ENCODE measurements around the gene RAB14. TPM values are rescaled to one million over a fixed set of nuclear protein-coding genes. Genes with fewer than 3 reads are reported as not detected.

RAB14 gene
- total RNA-seq, 2 experiments from 2014 or later = 58.4 to 61.0 TPM

- Mint-ChIP-seq H3K4me3 (no peak overlapping the region), H3K27ac (no peak overlapping the region), H3K4me1 (peaks cover 18% of the 10 kb centered on the region), H3K9me3 (no peaks in the 10 kb centered on the region), H3K36me3 (no peaks in the 10 kb centered on the region), H3K27me3 (no peaks in the 10 kb centered on the region)
- no peak for DNase-seq
Measured at GRCh38 chr9:121206516-121207370, 5.1 kb upstream of the RAB14 start.

GRCh38 chr9:121204611-121205010, 2.9 kb upstream of the RAB14 start:
- H3K9me3 Mint-ChIP-seq = no peaks in the 10 kb centered on the region
- no peak for DNase-seq
- H3K27me3 Mint-ChIP-seq = no peaks in the 10 kb centered on the region
- no peak overlapping the region for H3K27ac Mint-ChIP-seq
- peaks cover 5% of the 10 kb centered on the region for H3K36me3 Mint-ChIP-seq
- H3K4me1 Mint-ChIP-seq = peaks cover 25% of the 10 kb centered on the region
- no peak overlapping the region for H3K4me3 Mint-ChIP-seq

GRCh38 chr9:121204121-121204520, 2.5 kb upstream of the RAB14 start:
- DNase-seq = no peak
- Mint-ChIP-seq H3K27me3 (no peaks in the 10 kb centered on the region), H3K4me3 (no peak overlapping the region), H3K4me1 (peaks cover 30% of the 10 kb centered on the region), H3K9me3 (no peaks in the 10 kb centered on the region), H3K36me3 (peaks cover 6% of the 10 kb centered on the region), H3K27ac (no peak overlapping the region)

- Mint-ChIP-seq H3K27me3 (no peaks in the 10 kb centered on the region), H3K27ac (peak overlapping the region; percentile 91), H3K36me3 (peaks cover 11% of the 10 kb centered on the region), H3K4me1 (peaks cover 40% of the 10 kb centered on the region), H3K9me3 (no peaks in the 10 kb centered on the region), H3K4me3 (peak overlapping the region; percentile 95)
- DNase-seq = peak; percentile 53
Measured at GRCh38 chr9:121201045-121201737, 478 bp downstream of the RAB14 start.

- H3K4me1 Mint-ChIP-seq = peaks cover 48% of the 10 kb centered on the region
- H3K36me3 Mint-ChIP-seq = peaks cover 11% of the 10 kb centered on the region
Measured at GRCh38 chr9:121200356-121200755, 1.3 kb downstream of the RAB14 start.

GRCh38 chr9:121199921-121200320, 1.7 kb downstream of the RAB14 start:
- no peaks in the 10 kb centered on the region for H3K27me3 Mint-ChIP-seq
- H3K36me3 Mint-ChIP-seq = peaks cover 11% of the 10 kb centered on the region
- peak overlapping the region; percentile 95 for H3K4me3 Mint-ChIP-seq
- H3K27ac Mint-ChIP-seq = peak overlapping the region; percentile 87
- peaks cover 53% of the 10 kb centered on the region for H3K4me1 Mint-ChIP-seq
- no peak for DNase-seq
- H3K9me3 Mint-ChIP-seq = no peaks in the 10 kb centered on the region

More at GRCh38 chr9:121200356-121200755, 1.3 kb downstream of the RAB14 start:
- no peak for DNase-seq
- Mint-ChIP-seq H3K4me3 (peak overlapping the region; percentile 95), H3K27ac (peak overlapping the region; percentile 87), H3K9me3 (no peaks in the 10 kb centered on the region), H3K27me3 (no peaks in the 10 kb centered on the region)

- H3K9me3 Mint-ChIP-seq = no peaks in the 10 kb centered on the region
- no peak for DNase-seq
- no peaks in the 10 kb centered on the region for H3K27me3 Mint-ChIP-seq
- H3K36me3 Mint-ChIP-seq = peaks cover 13% of the 10 kb centered on the region
- H3K27ac Mint-ChIP-seq = no peak overlapping the region
- peaks cover 62% of the 10 kb centered on the region for H3K4me1 Mint-ChIP-seq
- peak overlapping the region; percentile 95 for H3K4me3 Mint-ChIP-seq
Measured at GRCh38 chr9:121198512-121199042, 3.1 kb downstream of the RAB14 start.

- DNase-seq = no peak
- peaks cover 71% of the 10 kb centered on the region for H3K4me1 Mint-ChIP-seq
- no peak overlapping the region for H3K27ac Mint-ChIP-seq
- H3K9me3 Mint-ChIP-seq = no peaks in the 10 kb centered on the region
- no peaks in the 10 kb centered on the region for H3K27me3 Mint-ChIP-seq
- peak overlapping the region; percentile 18 for H3K4me3 Mint-ChIP-seq
- H3K36me3 Mint-ChIP-seq = peaks cover 13% of the 10 kb centered on the region
Measured at GRCh38 chr9:121197132-121197531, 4.5 kb downstream of the RAB14 start.

- Mint-ChIP-seq H3K27me3 (no peaks in the 10 kb centered on the region), H3K9me3 (no peaks in the 10 kb centered on the region), H3K36me3 (peaks cover 13% of the 10 kb centered on the region), H3K4me1 (peaks cover 75% of the 10 kb centered on the region), H3K27ac (peak overlapping the region; percentile 54), H3K4me3 (peak overlapping the region; percentile 1)
- DNase-seq = no peak
Measured at GRCh38 chr9:121196389-121196788, 5.3 kb downstream of the RAB14 start.

- Mint-ChIP-seq H3K27ac (peak overlapping the region; percentile 27), H3K9me3 (no peaks in the 10 kb centered on the region), H3K27me3 (no peaks in the 10 kb centered on the region), H3K4me1 (peaks cover 82% of the 10 kb centered on the region), H3K36me3 (peaks cover 14% of the 10 kb centered on the region), H3K4me3 (peak overlapping the region; percentile 38)
- DNase-seq = no peak
Measured at GRCh38 chr9:121194730-121195129, 6.9 kb downstream of the RAB14 start.

- Mint-ChIP-seq H3K27me3 (no peaks in the 10 kb centered on the region), H3K27ac (no peak overlapping the region), H3K9me3 (no peaks in the 10 kb centered on the region), H3K36me3 (peaks cover 18% of the 10 kb centered on the region), H3K4me3 (no peak overlapping the region), H3K4me1 (peaks cover 79% of the 10 kb centered on the region)
- DNase-seq = no peak
Measured at GRCh38 chr9:121192959-121193640, 8.6 kb downstream of the RAB14 start.

GRCh38 chr9:121192518-121192917, 9.2 kb downstream of the RAB14 start:
- Mint-ChIP-seq H3K36me3 (peaks cover 20% of the 10 kb centered on the region), H3K4me1 (peaks cover 79% of the 10 kb centered on the region), H3K9me3 (no peaks in the 10 kb centered on the region), H3K27me3 (no peaks in the 10 kb centered on the region), H3K27ac (no peak overlapping the region), H3K4me3 (no peak overlapping the region)
- no peak for DNase-seq

GRCh38 chr9:121191235-121191634, 10.4 kb downstream of the RAB14 start:
- no peak for DNase-seq
- Mint-ChIP-seq H3K36me3 (peaks cover 21% of the 10 kb centered on the region), H3K4me1 (peaks cover 78% of the 10 kb centered on the region), H3K27me3 (no peaks in the 10 kb centered on the region), H3K4me3 (no peak overlapping the region), H3K9me3 (no peaks in the 10 kb centered on the region), H3K27ac (no peak overlapping the region)

GRCh38 chr9:121189660-121190059, 12.0 kb downstream of the RAB14 start:
- no peaks in the 10 kb centered on the region for H3K9me3 Mint-ChIP-seq
- DNase-seq = no peak
- peak overlapping the region; percentile 65 for H3K27ac Mint-ChIP-seq
- no peak overlapping the region for H3K4me3 Mint-ChIP-seq
- H3K27me3 Mint-ChIP-seq = no peaks in the 10 kb centered on the region
- H3K4me1 Mint-ChIP-seq = peaks cover 78% of the 10 kb centered on the region
- peaks cover 36% of the 10 kb centered on the region for H3K36me3 Mint-ChIP-seq

- Mint-ChIP-seq H3K4me3 (no peak overlapping the region), H3K27me3 (no peaks in the 10 kb centered on the region), H3K27ac (peak overlapping the region; percentile 34), H3K36me3 (peaks cover 37% of the 10 kb centered on the region), H3K4me1 (peaks cover 78% of the 10 kb centered on the region), H3K9me3 (no peaks in the 10 kb centered on the region)
- no peak for DNase-seq
Measured at GRCh38 chr9:121189006-121189405, 12.7 kb downstream of the RAB14 start.
